Endothelial cell of umbilical vein (primary cell): ENCODE results near the gene PTH1R. TPM values are rescaled to one million over a fixed set of nuclear protein-coding genes. Genes with fewer than 3 reads are reported as not detected.

Source experiments
- BruUV-seq: library from RNA; stranded (reverse); fragments of 400-500 nt; replicated peaks from 2 replicates; lab custom pipeline; 2021; lab: Mats Ljungman, UMichigan
- CTCF ChIA-PET: fragments of 300-600, 350-600 bp; sonication (Branson Sonifier 250); formaldehyde crosslinking; loops from one replicate; lab custom pipeline; 2021; ENCODE audit warnings: antibody characterized with exemption, inconsistent platforms; lab: Charles Lee
- POLR2A ChIA-PET: fragments of 300-600, 350-600 bp; sonication (Branson Sonifier 250); formaldehyde crosslinking; loops from one replicate; lab custom pipeline; 2021; ENCODE audit warnings: antibody characterized with exemption, inconsistent platforms; lab: Charles Lee
- DNase-seq: peaks from one replicate; pipeline ENCODE4 v3.0.0-alpha.2; 2011; ENCODE audit warnings: low read depth, low spot score
- FAIRE-seq: peaks from 2 replicates; lab custom pipeline; 2011; peaks lifted over from hg19 to GRCh38; lab: Jason Lieb, UNC
- H2AFZ ChIP-seq: 2 replicates; pipeline ENCODE4 v1.6.0; 2012; ENCODE audit warnings: low read depth, low read length, control low read depth, inconsistent platforms
- H3K27ac ChIP-seq: 2 replicates; pipeline ENCODE4 v1.5.1; 2011; ENCODE audit warnings: low read depth, mild to moderate bottlenecking, control low read depth, low read length, moderate library complexity; ENCODE audit not compliant: insufficient read depth
- H3K27me3 ChIP-seq, 2 experiments: 2 replicates each; pipeline versions ENCODE4 v1.6.0 to v1.6.1; 2011; ENCODE audit warnings: low read length in 2 of 2, mixed read lengths in 1 of 2; ENCODE audit not compliant: control insufficient read depth in 2 of 2, insufficient read depth in 2 of 2
- H3K36me3 ChIP-seq, 2 experiments: 2 replicates in 1 of 2; 3 replicates in 1 of 2; pipeline ENCODE4 v1.5.1; 2011; ENCODE audit warnings: low read length in 2 of 2, mild to moderate bottlenecking in 1 of 2, moderate library complexity in 1 of 2; ENCODE audit not compliant: control insufficient read depth in 2 of 2, insufficient read depth in 2 of 2; ENCODE audit errors: extremely low read depth in 1 of 2
- H3K4me1 ChIP-seq: 3 replicates; pipeline ENCODE4 v1.5.1; 2011; ENCODE audit warnings: mild to moderate bottlenecking, low read length; ENCODE audit not compliant: control insufficient read depth, insufficient read depth; ENCODE audit errors: extremely low read depth
- H3K4me2 ChIP-seq: 2 replicates; pipeline ENCODE4 v1.6.1; 2011; ENCODE audit warnings: low read length, control low read depth, mixed read lengths; ENCODE audit not compliant: insufficient read depth
- H3K4me3 ChIP-seq, 3 experiments: fragments of 200-600 bp in 1 of 3; sonication (generic), shearing (Covaris generic) in 1 of 3; replicated peaks in 1 of 3; 2 replicates each; pipeline ENCODE4 v1.5.1; 2011 to 2016; ENCODE audit warnings: control low read depth in 3 of 3, low read length in 3 of 3, mild to moderate bottlenecking in 2 of 3, inconsistent platforms in 1 of 3, low read depth in 1 of 3, moderate library complexity in 1 of 3; ENCODE audit not compliant: insufficient read depth in 1 of 3
- H3K79me2 ChIP-seq: 2 replicates; pipeline ENCODE4 v1.6.0; 2012; ENCODE audit warnings: low read length, inconsistent platforms; ENCODE audit not compliant: control insufficient read depth, insufficient read depth
- H3K9ac ChIP-seq: replicated peaks from 2 replicates; pipeline ENCODE3; 2011; ENCODE audit warnings: low read length, control low read depth; ENCODE audit not compliant: insufficient read depth; ENCODE audit errors: extremely low read depth
- H3K9me1 ChIP-seq: replicated peaks from 3 replicates; pipeline ENCODE4 v1.6.0; 2011; ENCODE audit warnings: mild to moderate bottlenecking, low read length; ENCODE audit not compliant: control insufficient read depth, insufficient read depth; ENCODE audit errors: extremely low read depth
- H3K9me3 ChIP-seq: replicated peaks from 2 replicates; pipeline ENCODE4 v1.5.1; 2012; ENCODE audit warnings: low read length, inconsistent platforms; ENCODE audit not compliant: control insufficient read depth, insufficient read depth
- H4K20me1 ChIP-seq: replicated peaks from 2 replicates; pipeline ENCODE3; 2011; ENCODE audit warnings: mild to moderate bottlenecking, low read length; ENCODE audit not compliant: control insufficient read depth, insufficient read depth; ENCODE audit errors: extremely low read depth
- CTCF ChIP-seq, 2 donors: IDR thresholded peaks; 1 replicate in 1 of 2; 2 replicates in 1 of 2; pipeline ENCODE4 v1.5.1; 2011; ENCODE audit warnings: low read length in 2 of 2, mild to moderate bottlenecking in 2 of 2, moderate library complexity in 2 of 2, control low read depth in 1 of 2, inconsistent platforms in 1 of 2, low read depth in 1 of 2; ENCODE audit not compliant: insufficient read depth in 1 of 2; ENCODE audit errors: extremely low read depth in 1 of 2
- EZH2 ChIP-seq: IDR thresholded peaks from 2 replicates; pipeline ENCODE4 v1.6.1; 2012; ENCODE audit warnings: borderline replicate concordance, low read depth, mild to moderate bottlenecking, moderate library complexity, low read length, inconsistent platforms; ENCODE audit not compliant: severe bottlenecking
- FOS ChIP-seq: IDR thresholded peaks from 2 replicates; pipeline ENCODE4 v1.6.1; 2011; ENCODE audit warnings: mild to moderate bottlenecking, low read length, moderate library complexity, borderline replicate concordance; ENCODE audit not compliant: insufficient read depth
- GATA2 ChIP-seq: IDR thresholded peaks from 2 replicates; pipeline ENCODE4 v1.7.0; 2011; ENCODE audit warnings: low read depth, mild to moderate bottlenecking, moderate library complexity, mixed read lengths, low read length; ENCODE audit not compliant: insufficient read length, insufficient read depth
- JUN ChIP-seq: IDR thresholded peaks from 2 replicates; pipeline ENCODE4 v1.6.1; 2011; ENCODE audit warnings: borderline replicate concordance, low read depth; ENCODE audit not compliant: insufficient read length, insufficient read depth
- MAX ChIP-seq: IDR thresholded peaks from 2 replicates; pipeline ENCODE4 v1.6.1; 2011; ENCODE audit not compliant: insufficient read depth, insufficient read length
- MYC ChIP-seq: IDR thresholded peaks from one replicate; pipeline ENCODE4 v1.6.1; 2011; ENCODE audit warnings: mild to moderate bottlenecking, low read depth, low read length
- POLR2A ChIP-seq: IDR thresholded peaks from 2 replicates; pipeline ENCODE4 v1.6.1; 2012; ENCODE audit warnings: low read depth, mild to moderate bottlenecking, control low read depth, low read length
- POLR2AphosphoS5 ChIP-seq: IDR thresholded peaks from 2 replicates; pipeline ENCODE4 v1.6.1; 2012; ENCODE audit warnings: low read depth, mild to moderate bottlenecking, control low read depth, low read length, moderate library complexity; ENCODE audit not compliant: insufficient read depth
- dilution Hi-C: fragments of 300-500 bp; cut with MboI; formaldehyde crosslinking; loops from one replicate; pipeline ENCODE4 v1.15.0; 2019; ENCODE audit warnings: low sequenced_read_pairs; ENCODE audit not compliant: extremely low pct_ligation_motif_present
- intact Hi-C: fragments of 100-400 bp; cut with micrococcal nuclease; formaldehyde crosslinking; loops from one replicate; pipeline ENCODE4 v1.10.0; 2022
- polyA plus RNA-seq, 4 experiments: library from polyadenylated mRNA; depleted of rRNA in 3 of 4; stranded (reverse) in 3 of 4; unstranded in 1 of 4; fragments of >200 nt; gene quantifications; 2 replicates each; pipeline versions ENCODE4 v1.2.1 to v1.2.3, GENCODE V29; 2011 to 2012; ENCODE audit warnings: missing spikeins in 1 of 4
- total RNA-seq: library from RNA; stranded (reverse); gene quantifications from 2 replicates; pipeline ENCODE4 v1.2.3, GENCODE V29; 2021

The PTH1R gene
- total and polyA plus RNA-seq, 2 donors (not counting 3 experiments of a cell fraction or from before 2014, with no cell fraction given): 0.08 to 0.46 TPM

- Histone ChIP-seq H3K9ac (peak overlapping the region; percentile 25), H3K27ac (peak overlapping the region; percentile 87), H3K4me3 (no peak overlapping the region), H4K20me1 (no peaks in the 10 kb centered on the region), H3K36me3 (peaks cover 0 to 11% of the 10 kb centered on the region in 2 experiments), H3K4me2 (peak overlapping the region; percentile 26), H3K27me3 (no peaks in the 10 kb centered on the region), H3K79me2 (peaks cover 62% of the 10 kb centered on the region), H3K4me1 (peaks cover 62% of the 10 kb centered on the region), H3K9me1 (no peaks in the 10 kb centered on the region), H2AFZ (no peak overlapping the region), H3K9me3 (no peaks in the 10 kb centered on the region)
- ChIA-PET POLR2A (interaction anchor here (0.6 to 1.6 kb wide), 8 partner anchors 9 to 47 kb away, joined by 3 to 11 read pairs (median 6); partner anchors contain the start of genes CCDC12 and NBEAL2), CTCF (interaction anchor here (0.6 to 2.5 kb wide), 24 partner anchors 9 to 436 kb away, joined by 3 to 37 read pairs (median 6); partner anchors contain the start of genes CCDC12 and NBEAL2)
- peak; percentile 60 for TF ChIP-seq POLR2A
- no peak for TF ChIP-seq MAX
- no peak for TF ChIP-seq EZH2
- TF ChIP-seq MYC: no peak
- peak; percentile 98 for TF ChIP-seq JUN
- TF ChIP-seq CTCF (IDR thresholded peaks at IDR 0.05; ENCODE audit: extremely low read depth in 1 of 2, insufficient read depth in 1 of 2, low read depth in 1 of 2, low read length in 2 of 2): peak; percentile 50 to 72
- TF ChIP-seq POLR2AphosphoS5: peak; percentile 88
- TF ChIP-seq FOS: peak; percentile 99
- TF ChIP-seq GATA2: peak; percentile 96
- intact Hi-C loops: loop anchor here (1.0 kb wide), 2 partner anchors 25 to 41 kb away; partner anchors contain the start of gene CCDC12
- dilution Hi-C loops: no loop called here
- FAIRE-seq (peak; percentile 99), DNase-seq (peak; percentile 98)
- no TSS peak for BruUV-seq
Measured at GRCh38 chr3:46935168-46935858, 57.8 kb downstream of the PTH1R start.
